CD4-positive, alpha-beta memory T cell (primary cell): Measurements from ENCODE around the gene DALRD3. TPM values are rescaled to one million over a fixed set of nuclear protein-coding genes. Genes with fewer than 3 reads are reported as not detected.

Experiments used
- CTCF ChIA-PET: fragments of 350-600 bp; sonication (Branson Sonifier 250); formaldehyde crosslinking; loops from one replicate; lab custom pipeline; 2021; ENCODE audit warnings: inconsistent platforms; ENCODE audit not compliant: partially characterized antibody; lab: Charles Lee
- POLR2A ChIA-PET: fragments of 350-600 bp; sonication (Branson Sonifier 250); formaldehyde crosslinking; loops from one replicate; lab custom pipeline; 2021; ENCODE audit not compliant: partially characterized antibody; lab: Charles Lee
- DNase-seq, 5 donors: peaks; one replicate each; pipeline versions ENCODE4 v3.0.0 to v3.0.0-alpha.2; 2020 to 2022; ENCODE audit warnings: mixed read lengths in 1 of 5
- H3K27ac ChIP-seq: one replicate; pipeline ENCODE4 v1.7.0; 2013; ENCODE audit warnings: low read depth, low read length
- H3K27me3 ChIP-seq: 2 replicates; pipeline ENCODE4 v1.7.0; 2013; ENCODE audit warnings: mild to moderate bottlenecking, low read length, moderate library complexity; ENCODE audit not compliant: insufficient read depth
- H3K36me3 ChIP-seq: 2 replicates; pipeline ENCODE4 v1.7.0; 2013; ENCODE audit warnings: mild to moderate bottlenecking, low read length, moderate library complexity; ENCODE audit not compliant: insufficient read depth
- H3K4me1 ChIP-seq: 2 replicates; pipeline ENCODE4 v1.7.0; 2013; ENCODE audit warnings: mild to moderate bottlenecking, low read length, moderate library complexity; ENCODE audit not compliant: insufficient read depth
- H3K4me3 ChIP-seq, 2 donors: one replicate each; pipeline ENCODE4 v1.7.0; 2013; ENCODE audit warnings: low read length in 2 of 2, mild to moderate bottlenecking in 1 of 2
- H3K9me3 ChIP-seq, 2 donors: one replicate each; pipeline ENCODE4 v1.7.0; 2013; ENCODE audit warnings: low read length in 2 of 2, control low read depth in 1 of 2; ENCODE audit not compliant: control insufficient read depth in 1 of 2
- H3K27ac Mint-ChIP-seq, 7 donors: one replicate each; pipeline ENCODE4 v1.8.0; 2020 to 2021; ENCODE audit warnings: mixed read lengths in 7 of 7, mild to moderate bottlenecking in 6 of 7, inconsistent platforms in 3 of 7, moderate library complexity in 3 of 7
- H3K27me3 Mint-ChIP-seq, 2 donors: one replicate each; pipeline ENCODE4 v1.8.0; 2020 to 2021; ENCODE audit warnings: mixed read lengths in 2 of 2
- H3K36me3 Mint-ChIP-seq, 2 donors: one replicate each; pipeline ENCODE4 v1.8.0; 2020 to 2021; ENCODE audit warnings: mixed read lengths in 2 of 2, inconsistent platforms in 1 of 2, mild to moderate bottlenecking in 1 of 2
- H3K4me1 Mint-ChIP-seq, 4 donors: one replicate each; pipeline ENCODE4 v1.8.0; 2020 to 2021; ENCODE audit warnings: mixed read lengths in 4 of 4, mild to moderate bottlenecking in 1 of 4
- H3K4me3 Mint-ChIP-seq, 8 donors: one replicate each; pipeline ENCODE4 v1.8.0; 2020 to 2021; ENCODE audit warnings: mixed read lengths in 8 of 8, mild to moderate bottlenecking in 7 of 8, moderate library complexity in 6 of 8, inconsistent platforms in 3 of 8
- H3K9me3 Mint-ChIP-seq, 8 donors: one replicate each; pipeline ENCODE4 v1.8.0; 2020 to 2021; ENCODE audit warnings: mixed read lengths in 8 of 8, mild to moderate bottlenecking in 5 of 8, inconsistent platforms in 3 of 8, moderate library complexity in 1 of 8
- intact Hi-C: fragments of 100-400 bp; cut with micrococcal nuclease; formaldehyde crosslinking; loops from one replicate; pipeline ENCODE4 v1.15.1; 2023
- polyA plus RNA-seq, 2 donors: library from polyadenylated mRNA; unstranded; fragments of 300-500 nt; fragmentation: Illumina TruSeq; gene quantifications; one replicate each; pipeline ENCODE4 v1.2.3, GENCODE V29; 2021
- total RNA-seq, 2 experiments: library from RNA; stranded (reverse); gene quantifications; one replicate each; pipeline ENCODE4 v1.2.3, GENCODE V29; 2021

The DALRD3 gene
- total and polyA plus RNA-seq, 4 experiments from 2014 or later, result 31.2 to 41.3 (median 32.5) TPM

- peaks cover 31% of the 10 kb centered on the region for H3K36me3 ChIP-seq
- H3K9me3 ChIP-seq, result no peaks in the 10 kb centered on the region
- H3K27me3 Mint-ChIP-seq, result no peaks in the 10 kb centered on the region
- peak overlapping the region in 4 of 7 donors; percentile 30 to 58 (median 44) for H3K27ac Mint-ChIP-seq
- H3K4me1 Mint-ChIP-seq, result peaks cover 0 to 7% (median 2%) of the 10 kb centered on the region in 4 donors
- no peak overlapping the region for H3K4me3 ChIP-seq
- DNase-seq, result no peak
- peaks cover 1% of the 10 kb centered on the region for H3K4me1 ChIP-seq
- POLR2A ChIA-PET, result interaction anchor here (0.6 kb wide), 2 partner anchors 17 to 730 kb away, joined by 3 read pairs; no protein-coding TSS in a partner anchor
- no peak overlapping the region for H3K27ac ChIP-seq
- CTCF ChIA-PET, result interaction anchor here (1.3 to 1.5 kb wide), 2 partner anchors 13 to 45 kb away, joined by 4 to 6 read pairs; partner anchors contain the start of genes NDUFAF3 and P4HTM
- no peaks in the 10 kb centered on the region for H3K27me3 ChIP-seq
- no peak overlapping the region for H3K4me3 Mint-ChIP-seq
- peaks cover 35 to 52% of the 10 kb centered on the region in 2 donors for H3K36me3 Mint-ChIP-seq
- H3K9me3 Mint-ChIP-seq, result no peaks in the 10 kb centered on the region
- intact Hi-C loops, result no loop called here
These were observed 16.3 kb upstream of the DALRD3 start for GRCh38 chr3:49034650-49035049.

GRCh38 chr3:49032646-49033304 is 14.4 kb upstream of the DALRD3 start:
- H3K4me3 Mint-ChIP-seq, result no peak overlapping the region
- Histone ChIP-seq H3K9me3 (no peaks in the 10 kb centered on the region), H3K4me1 (peaks cover 17% of the 10 kb centered on the region), H3K4me3 (no peak overlapping the region), H3K36me3 (peaks cover 31% of the 10 kb centered on the region), H3K27me3 (no peaks in the 10 kb centered on the region), H3K27ac (no peak overlapping the region)
- intact Hi-C loops, result no loop called here
- H3K27ac Mint-ChIP-seq, result peak overlapping the region in 2 of 7 donors; percentile 4 to 55
- peaks cover 14 to 22% (median 18%) of the 10 kb centered on the region in 4 donors for H3K4me1 Mint-ChIP-seq
- no peaks in the 10 kb centered on the region for H3K27me3 Mint-ChIP-seq
- DNase-seq, result no peak
- peaks cover 0 to 4% (median 0%) of the 10 kb centered on the region in 8 donors for H3K9me3 Mint-ChIP-seq
- peaks cover 35 to 58% of the 10 kb centered on the region in 2 donors for H3K36me3 Mint-ChIP-seq
- POLR2A ChIA-PET, result interaction anchor here (2.1 to 4.2 kb wide), 2 partner anchors 11 to 25 kb away, joined by 9 to 24 read pairs; partner anchors contain the start of genes NDUFAF3 and WDR6
- CTCF ChIA-PET, result interaction anchor here (1.0 to 3.5 kb wide), 2 partner anchors 44 to 45 kb away, joined by 3 to 12 read pairs; no protein-coding TSS in a partner anchor

- Mint-ChIP-seq H3K27ac (peak overlapping the region in 6 of 7 donors; percentile 38 to 100 (median 86)), H3K27me3 (no peaks in the 10 kb centered on the region), H3K36me3 (peaks cover 35 to 56% of the 10 kb centered on the region in 2 donors), H3K4me3 (no peak overlapping the region), H3K4me1 (peaks cover 16 to 40% (median 24%) of the 10 kb centered on the region in 4 donors), H3K9me3 (peaks cover 0 to 4% (median 0%) of the 10 kb centered on the region in 8 donors)
- ChIA-PET CTCF (interaction anchor here (0.6 kb wide), 1 partner anchor 19 kb away, joined by 3 read pairs; no protein-coding TSS in a partner anchor), POLR2A (interaction anchor here (1.5 to 4.2 kb wide), 3 partner anchors 9 to 41 kb away, joined by 5 to 24 read pairs (median 9); partner anchors contain the start of genes NDUFAF3, P4HTM and WDR6)
- H3K4me1 ChIP-seq, result peaks cover 21% of the 10 kb centered on the region
- peak overlapping the region; percentile 93 for H3K27ac ChIP-seq
- H3K4me3 ChIP-seq, result no peak overlapping the region
- intact Hi-C loops, result no loop called here
- H3K27me3 ChIP-seq, result no peaks in the 10 kb centered on the region
- no peak for DNase-seq
- H3K9me3 ChIP-seq, result no peaks in the 10 kb centered on the region
- peaks cover 45% of the 10 kb centered on the region for H3K36me3 ChIP-seq
These were observed 11.9 kb upstream of the DALRD3 start for GRCh38 chr3:49030321-49030720.

- H3K36me3 ChIP-seq, result peaks cover 49% of the 10 kb centered on the region
- no peaks in the 10 kb centered on the region for H3K9me3 ChIP-seq
- no peaks in the 10 kb centered on the region for H3K27me3 Mint-ChIP-seq
- H3K4me3 ChIP-seq, result peak overlapping the region in 1 of 2 donors; percentile 77
- peaks cover 33 to 58% of the 10 kb centered on the region in 2 donors for H3K36me3 Mint-ChIP-seq
- no peak for DNase-seq
- H3K4me1 ChIP-seq, result peaks cover 21% of the 10 kb centered on the region
- H3K9me3 Mint-ChIP-seq, result peaks cover 0 to 4% (median 0%) of the 10 kb centered on the region in 8 donors
- ChIA-PET POLR2A (interaction anchor here (0.6 to 17.6 kb wide), 27 partner anchors 8 to 440 kb away, joined by 3 to 629 read pairs (median 4); partner anchors contain the start of genes ARIH2, CCDC71, DAG1 and DALRD3), CTCF (interaction anchor here (0.9 to 4.1 kb wide), 6 partner anchors 12 to 65 kb away, joined by 3 to 61 read pairs (median 6); partner anchors contain the start of genes P4HTM, QRICH1 and WDR6)
- peak overlapping the region; percentile 94 to 100 (median 99) for H3K27ac Mint-ChIP-seq
- H3K27me3 ChIP-seq, result no peaks in the 10 kb centered on the region
- peaks cover 16 to 46% (median 24%) of the 10 kb centered on the region in 4 donors for H3K4me1 Mint-ChIP-seq
- intact Hi-C loops, result loop anchor here (1.0 to 10.0 kb wide), 6 partner anchors 8 to 315 kb away; partner anchors contain the start of genes USP4 and WDR6
- peak overlapping the region; percentile 93 for H3K27ac ChIP-seq
- H3K4me3 Mint-ChIP-seq, result peak overlapping the region; percentile 90 to 97 (median 92)
These were observed 11.1 kb upstream of the DALRD3 start for GRCh38 chr3:49029563-49029884.

GRCh38 chr3:49028673-49029562 is 10.5 kb upstream of the DALRD3 start, which contains the start of gene IMPDH2:
Gene IMPDH2 (minus strand): TSS chr3:49029398. CDS start chr3:49029350, 48 bp downstream.
- Histone ChIP-seq H3K9me3 (no peaks in the 10 kb centered on the region), H3K27me3 (no peaks in the 10 kb centered on the region), H3K4me1 (peaks cover 21% of the 10 kb centered on the region), H3K27ac (peak within 1 kb of the TSS; percentile 93), H3K4me3 (peak within 1 kb of the TSS; percentile 64 to 77), H3K36me3 (peaks cover 48% of the 10 kb centered on the region)
- peaks cover 0 to 4% (median 0%) of the 10 kb centered on the region in 8 donors for H3K9me3 Mint-ChIP-seq
- H3K4me1 Mint-ChIP-seq, result peaks cover 17 to 52% (median 24%) of the 10 kb centered on the region in 4 donors
- intact Hi-C loops, result loop anchor here (1.0 to 10.0 kb wide), 6 partner anchors 8 to 316 kb away; partner anchors contain the start of genes USP4 and WDR6
- peak within 1 kb of the TSS; percentile 90 to 97 (median 92) for H3K4me3 Mint-ChIP-seq
- CTCF ChIA-PET, result interaction anchor here (0.9 to 4.1 kb wide), 6 partner anchors 12 to 65 kb away, joined by 3 to 61 read pairs (median 6); partner anchors contain the start of genes P4HTM, QRICH1 and WDR6
- peak within 1 kb of the TSS; percentile 94 to 100 (median 99) for H3K27ac Mint-ChIP-seq
- H3K27me3 Mint-ChIP-seq, result no peaks in the 10 kb centered on the region
- peaks cover 37 to 62% of the 10 kb centered on the region in 2 donors for H3K36me3 Mint-ChIP-seq
- peak; percentile 91 to 93 (median 93) for DNase-seq
- POLR2A ChIA-PET, result interaction anchor here (0.6 to 17.6 kb wide), 28 partner anchors 8 to 441 kb away, joined by 3 to 629 read pairs (median 4); partner anchors contain the start of genes ARIH2, CCDC71, DAG1 and DALRD3

GRCh38 chr3:49028298-49028672 is 9.9 kb upstream of the DALRD3 start:
- peak overlapping the region; percentile 90 to 97 (median 92) for H3K4me3 Mint-ChIP-seq
- peaks cover 39 to 66% of the 10 kb centered on the region in 2 donors for H3K36me3 Mint-ChIP-seq
- H3K4me1 Mint-ChIP-seq, result peaks cover 18 to 59% (median 24%) of the 10 kb centered on the region in 4 donors
- peak overlapping the region; percentile 94 to 100 (median 99) for H3K27ac Mint-ChIP-seq
- intact Hi-C loops, result loop anchor here (2.0 to 10.0 kb wide), 3 partner anchors 65 to 317 kb away; partner anchors contain the start of gene USP4
- H3K9me3 Mint-ChIP-seq, result peaks cover 0 to 4% (median 0%) of the 10 kb centered on the region in 8 donors
- Histone ChIP-seq H3K4me3 (peak overlapping the region in 1 of 2 donors; percentile 77), H3K27ac (peak overlapping the region; percentile 93), H3K27me3 (no peaks in the 10 kb centered on the region), H3K4me1 (peaks cover 25% of the 10 kb centered on the region), H3K9me3 (no peaks in the 10 kb centered on the region), H3K36me3 (peaks cover 53% of the 10 kb centered on the region)
- CTCF ChIA-PET, result interaction anchor here (1.7 to 4.1 kb wide), 3 partner anchors 21 to 66 kb away, joined by 6 to 61 read pairs (median 11); partner anchors contain the start of genes P4HTM, QRICH1 and WDR6
- no peaks in the 10 kb centered on the region for H3K27me3 Mint-ChIP-seq
- DNase-seq, result no peak
- POLR2A ChIA-PET, result interaction anchor here (0.6 to 17.6 kb wide), 10 partner anchors 9 to 442 kb away, joined by 3 to 629 read pairs (median 4); partner anchors contain the start of genes DAG1, DALRD3, P4HTM and QRICH1
